GM10248 (cell line): Measurements from ENCODE around the gene DGKI.

Source experiments
- CTCF ChIA-PET: fragments of 300-600 bp; sonication (Branson Sonifier 250); formaldehyde crosslinking; extraction: SDS; loops from one replicate; lab custom pipeline; 2021; ENCODE audit warnings: antibody characterized with exemption; lab: Yijun Ruan, JAX
- POLR2A ChIA-PET: fragments of 350-650 bp; sonication (Branson Sonifier 250); formaldehyde crosslinking; extraction: SDS; loops from one replicate; lab custom pipeline; 2020; ENCODE audit warnings: antibody characterized with exemption; lab: Yijun Ruan, JAX
- DNase-seq: peaks from one replicate; pipeline ENCODE4 v3.0.0; 2012; ENCODE audit errors: extremely low spot score
- CTCF ChIP-seq: IDR thresholded peaks from 2 replicates; pipeline ENCODE4 v1.5.1; 2012; ENCODE audit warnings: mild to moderate bottlenecking, low read depth; ENCODE audit errors: extremely low read depth, missing control alignments, control extremely low read depth

Gene DGKI

GRCh38 chr7:137535579-137535978 is 311.2 kb downstream of the DGKI start:
- ChIA-PET CTCF (interaction anchor here (1.3 kb wide), 1 partner anchor 10 kb away, joined by 5 read pairs; no protein-coding TSS in a partner anchor), POLR2A (no interaction called here)
- no peak for DNase-seq
- no peak for TF ChIP-seq CTCF

GRCh38 chr7:137531671-137532070 is 315.1 kb downstream of the DGKI start:
- DNase-seq = no peak
- POLR2A ChIA-PET = no interaction called here
- CTCF ChIA-PET = no interaction called here
- no peak for TF ChIP-seq CTCF

- CTCF ChIA-PET = no interaction called here
- no peak for TF ChIP-seq CTCF
- DNase-seq = no peak
- POLR2A ChIA-PET = no interaction called here
These were observed 319.1 kb downstream of the DGKI start for GRCh38 chr7:137527634-137528033.

- ChIA-PET CTCF (interaction anchor here (0.9 kb wide), 1 partner anchor 19 kb away, joined by 3 read pairs; no protein-coding TSS in a partner anchor), POLR2A (no interaction called here)
- no peak for TF ChIP-seq CTCF
These were observed 323.6 kb downstream of the DGKI start for GRCh38 chr7:137523171-137523570.

GRCh38 chr7:137521451-137521850 is 325.3 kb downstream of the DGKI start:
- TF ChIP-seq CTCF = no peak
- CTCF ChIA-PET = no interaction called here
- no peak for DNase-seq
- POLR2A ChIA-PET = no interaction called here

More at GRCh38 chr7:137523171-137523570, 323.6 kb downstream of the DGKI start:
- no peak for DNase-seq

- TF ChIP-seq CTCF = no peak
- DNase-seq = no peak
- CTCF ChIA-PET = interaction anchor here (1.6 kb wide), 1 partner anchor 10 kb away, joined by 3 read pairs; no protein-coding TSS in a partner anchor
- POLR2A ChIA-PET = no interaction called here
These were observed 326.8 kb downstream of the DGKI start for GRCh38 chr7:137519947-137520346.
